Measurements from ENCODE around the gene KCNAB1.

The KCNAB1 gene

GRCh38 chr3:156378871-156379270 is 258.5 kb downstream of the KCNAB1 start:
- DNase-seq: no peak

DNA sequence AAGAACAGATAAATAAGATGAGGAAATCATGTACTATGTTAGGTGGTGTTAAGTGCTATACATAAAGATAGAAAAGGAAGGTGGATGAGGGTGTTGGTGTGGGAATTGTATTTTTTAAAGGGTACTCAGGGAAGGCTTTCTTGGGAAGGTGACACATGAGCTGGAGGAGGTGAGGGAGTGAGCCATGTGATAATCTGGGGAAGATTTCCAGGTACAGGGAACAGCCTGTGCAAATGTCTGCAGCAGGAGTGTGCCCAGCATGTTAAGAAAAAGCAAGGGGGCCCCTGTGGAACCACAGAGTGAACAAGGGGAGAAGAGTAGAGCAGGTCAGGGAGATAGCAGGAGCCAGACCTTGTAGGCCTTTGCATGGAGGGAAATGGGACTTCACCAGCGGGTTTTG is 258.9 kb downstream of the KCNAB1 start:
- no peak for DNase-seq

GRCh38 chr3:156381253-156381652 is 260.9 kb downstream of the KCNAB1 start:
- no peak for DNase-seq

GRCh38 chr3:156382458-156383346 is 262.3 kb downstream of the KCNAB1 start:
- DNase-seq: no peak

- no peak for DNase-seq
Measured at GRCh38 chr3:156383441-156384025, 263.2 kb downstream of the KCNAB1 start.

DNA sequence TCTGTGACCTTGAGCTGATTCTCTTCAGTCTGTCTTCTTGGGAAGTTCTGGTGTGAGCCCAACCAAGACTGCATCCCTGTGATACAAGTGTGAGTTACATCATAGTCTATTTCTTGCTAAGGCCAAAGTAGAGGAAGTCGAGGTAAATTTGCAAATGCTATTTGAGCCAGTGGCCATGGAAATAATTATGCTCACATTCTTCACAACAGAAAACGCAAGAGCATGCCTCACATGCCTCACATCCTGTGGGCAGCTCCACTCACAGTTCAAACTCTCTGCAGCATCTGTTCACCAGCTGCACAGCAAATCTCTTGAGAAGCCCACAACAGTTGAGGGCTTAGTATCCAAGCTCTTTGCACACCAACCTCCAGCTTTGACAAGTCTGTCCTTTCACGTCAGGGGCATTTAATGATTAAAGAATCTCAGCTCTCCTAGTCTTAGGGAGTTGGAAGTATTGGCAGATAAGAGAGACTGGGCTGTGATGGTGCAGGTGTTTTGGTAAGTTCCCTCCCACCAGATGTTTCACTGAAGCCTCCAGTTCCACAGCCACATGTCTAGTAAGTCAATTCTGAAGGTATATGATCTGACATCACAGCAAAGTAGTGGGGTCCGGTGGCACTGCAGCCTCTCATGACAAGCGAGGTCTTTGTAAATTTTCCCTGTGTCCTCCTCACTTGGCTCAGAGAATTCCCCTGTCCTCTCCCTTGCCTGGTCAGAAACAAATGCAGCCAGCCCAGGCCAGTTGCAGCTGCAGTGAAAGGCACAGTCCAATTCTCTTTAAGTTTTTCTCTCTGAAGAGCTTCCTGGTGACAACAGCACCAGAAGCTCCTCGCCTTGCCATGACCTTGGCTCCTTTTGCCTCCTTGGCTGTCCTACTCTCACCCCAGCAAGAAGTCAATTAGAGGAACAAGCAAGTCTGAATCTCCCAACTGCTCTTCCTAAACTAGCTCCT is 268.4 kb downstream of the KCNAB1 start:
- no peak for DNase-seq

DNA sequence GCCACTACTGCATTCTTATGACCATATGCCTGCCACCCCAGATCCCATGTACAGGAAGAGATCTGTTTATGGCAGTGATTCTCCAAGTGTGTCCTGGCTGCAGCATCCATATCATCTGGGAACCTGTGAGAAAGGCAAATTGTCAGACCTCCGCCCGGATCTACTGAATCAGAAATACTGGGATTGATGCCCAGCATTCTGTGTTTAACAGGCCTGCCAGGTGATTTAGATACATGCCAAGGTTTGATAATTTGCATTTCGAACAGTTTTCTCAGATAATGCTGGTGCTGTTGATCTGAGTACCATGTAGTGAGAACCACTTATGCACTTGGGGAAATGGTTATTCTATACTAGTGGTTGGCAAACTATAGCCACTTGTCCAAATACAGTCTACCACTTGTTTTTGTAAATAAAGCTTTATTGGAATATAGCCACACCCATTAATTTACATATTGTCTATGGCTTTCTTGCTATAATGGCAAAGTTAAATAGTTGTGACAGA is 269.1 kb downstream of the KCNAB1 start:
- no peak for DNase-seq

- no peak for DNase-seq
Measured at GRCh38 chr3:156390846-156391245, 270.5 kb downstream of the KCNAB1 start.

GRCh38 chr3:156395961-156396710 is 275.8 kb downstream of the KCNAB1 start:
- DNase-seq: no peak

GRCh38 chr3:156396851-156397250 is 276.5 kb downstream of the KCNAB1 start:
- no peak for DNase-seq

DNA sequence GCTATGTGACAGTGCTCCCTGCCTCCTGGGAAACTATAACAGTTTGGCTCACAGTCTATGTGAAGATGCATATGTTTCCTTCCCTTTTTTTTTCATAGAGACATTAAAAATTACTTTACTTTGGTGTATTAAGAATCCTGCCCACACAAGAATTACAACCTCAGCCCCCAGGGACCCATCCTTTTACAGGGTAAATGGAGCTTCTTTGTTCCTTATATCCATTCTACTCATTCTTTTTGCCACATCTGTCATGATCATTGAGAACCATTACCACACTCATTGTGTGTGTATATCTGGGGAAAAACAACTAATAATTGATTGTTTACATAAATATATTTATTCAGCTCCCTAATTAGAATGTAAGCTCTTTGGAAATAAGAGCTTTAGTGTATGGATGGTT is 277.2 kb downstream of the KCNAB1 start:
- no peak for DNase-seq

DNA sequence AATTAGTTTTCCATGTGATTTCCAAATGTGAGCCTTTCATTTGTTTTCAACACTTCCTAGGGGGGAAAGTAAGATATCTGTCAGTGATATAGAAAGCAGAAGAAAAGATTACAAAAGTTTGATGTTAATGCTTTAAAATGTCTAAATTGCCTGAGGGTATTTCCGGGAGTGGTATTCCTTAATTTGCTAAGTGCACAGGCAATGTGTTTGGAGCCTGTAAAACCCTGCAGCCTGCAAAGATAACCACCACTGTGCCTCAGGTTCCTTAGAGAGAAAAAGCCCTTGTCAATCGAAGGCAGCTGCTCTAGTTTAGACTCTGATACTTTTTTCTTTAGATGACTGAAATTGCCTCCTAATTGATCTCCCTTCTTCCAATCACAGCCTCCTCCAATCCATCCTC is 279.7 kb downstream of the KCNAB1 start:
- DNase-seq: no peak

DNA sequence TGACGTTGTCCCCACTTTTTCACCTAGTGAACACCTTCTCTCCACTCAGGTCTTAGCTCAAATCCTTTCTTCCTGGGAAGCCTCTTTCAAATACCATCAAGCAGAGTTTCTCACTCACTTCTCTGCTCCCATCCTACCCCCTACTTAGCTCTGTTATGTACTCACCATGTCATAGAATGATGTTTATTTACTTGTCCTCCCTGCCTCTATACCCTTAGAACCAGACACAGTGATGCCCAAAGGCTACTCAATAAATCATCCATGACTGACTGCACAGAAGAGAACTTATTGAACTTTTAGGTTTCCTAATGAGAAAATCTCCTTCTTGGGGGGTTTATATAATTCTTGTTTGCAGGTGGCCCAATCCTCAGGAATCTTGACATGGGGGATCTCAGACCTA is 280.4 kb downstream of the KCNAB1 start:
- no peak for DNase-seq

GRCh38 chr3:156404217-156404616 is 283.8 kb downstream of the KCNAB1 start:
- DNase-seq: no peak

- no peak for DNase-seq
Measured at GRCh38 chr3:156406393-156406792, 286.0 kb downstream of the KCNAB1 start.

GRCh38 chr3:156407617-156408225 is 287.3 kb downstream of the KCNAB1 start:
- DNase-seq: no peak

- no peak for DNase-seq
Measured at GRCh38 chr3:156409694-156410093, 289.3 kb downstream of the KCNAB1 start.

- no peak for DNase-seq
Measured at GRCh38 chr3:156412600-156412999, 292.2 kb downstream of the KCNAB1 start.

DNA sequence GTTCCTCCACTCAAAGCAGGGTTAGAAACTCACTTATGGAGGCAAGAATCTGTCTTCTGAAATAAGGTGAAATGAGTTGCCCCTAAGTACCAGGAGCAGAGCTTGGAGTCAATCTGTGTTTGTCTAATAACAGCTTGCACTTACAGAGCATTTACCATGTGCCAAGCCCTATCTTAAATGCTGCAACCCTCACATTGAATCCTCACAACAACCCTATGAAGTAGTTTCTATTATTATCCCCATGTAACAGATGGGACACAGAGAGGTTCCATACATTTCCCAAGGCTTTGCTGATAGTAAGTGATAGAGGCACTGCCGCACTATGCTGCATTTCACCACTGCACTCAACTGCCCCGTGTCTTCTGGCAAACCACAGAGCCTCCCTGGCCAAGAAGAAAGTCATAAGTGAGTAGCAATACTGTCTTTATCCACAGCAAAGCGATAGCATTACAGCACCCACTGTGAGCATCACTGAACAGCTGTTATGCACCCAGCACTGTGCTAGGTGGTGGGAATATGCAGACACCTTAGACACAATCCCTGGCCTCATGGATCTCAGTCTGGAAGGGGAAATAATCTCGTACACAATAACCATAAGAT is 293.0 kb downstream of the KCNAB1 start:
- DNase-seq: no peak

- no peak for DNase-seq
Measured at GRCh38 chr3:156416846-156417558, 296.6 kb downstream of the KCNAB1 start.
